ENCODE data around the gene SUSD5. TPM values are rescaled to one million over a fixed set of nuclear protein-coding genes. Genes with fewer than 3 reads are reported as not detected.
"Not testable (repeated sequence)": the region's sequence is repeated elsewhere in the genome, so short reads cannot be mapped to it uniquely, and the experiment has no call there.

Gene SUSD5
- total and polyA plus RNA-seq, 3 donors from 2014 or later = 4.9 to 7.7 (median 5.6) TPM

- 77 to 81% methylated on average over 1 of the region's 1 CpG for WGBS, 2 donors
- Histone ChIP-seq H3K27me3 (no peaks in the 10 kb centered on the region), H3K36me3 (ENCODE audit: low read depth, missing control alignments) (no peaks in the 10 kb centered on the region), H3K4me3 (no peak overlapping the region), H3K27ac (no peak overlapping the region), H3K4me1 (peaks cover 10% of the 10 kb centered on the region), H3K9me3 (no peaks in the 10 kb centered on the region)
- TF ChIP-seq, protein P1, sequence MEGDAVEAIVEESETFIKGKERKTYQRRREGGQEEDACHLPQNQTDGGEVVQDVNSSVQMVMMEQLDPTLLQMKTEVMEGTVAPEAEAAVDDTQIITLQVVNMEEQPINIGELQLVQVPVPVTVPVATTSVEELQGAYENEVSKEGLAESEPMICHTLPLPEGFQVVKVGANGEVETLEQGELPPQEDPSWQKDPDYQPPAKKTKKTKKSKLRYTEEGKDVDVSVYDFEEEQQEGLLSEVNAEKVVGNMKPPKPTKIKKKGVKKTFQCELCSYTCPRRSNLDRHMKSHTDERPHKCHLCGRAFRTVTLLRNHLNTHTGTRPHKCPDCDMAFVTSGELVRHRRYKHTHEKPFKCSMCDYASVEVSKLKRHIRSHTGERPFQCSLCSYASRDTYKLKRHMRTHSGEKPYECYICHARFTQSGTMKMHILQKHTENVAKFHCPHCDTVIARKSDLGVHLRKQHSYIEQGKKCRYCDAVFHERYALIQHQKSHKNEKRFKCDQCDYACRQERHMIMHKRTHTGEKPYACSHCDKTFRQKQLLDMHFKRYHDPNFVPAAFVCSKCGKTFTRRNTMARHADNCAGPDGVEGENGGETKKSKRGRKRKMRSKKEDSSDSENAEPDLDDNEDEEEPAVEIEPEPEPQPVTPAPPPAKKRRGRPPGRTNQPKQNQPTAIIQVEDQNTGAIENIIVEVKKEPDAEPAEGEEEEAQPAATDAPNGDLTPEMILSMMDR (IDR thresholded peaks at IDR 0.05) = no peak
- no peak for TF ChIP-seq POLR2A (IDR thresholded peaks at IDR 0.05)
- intact Hi-C loops (cut with DNase I; ENCODE audit: low total_unique reads) = no loop called here
- DNase-seq = no peak
Measured at GRCh38 chr3:33165372-33165771, 53.2 kb downstream of the SUSD5 start.

- intact Hi-C loops (cut with DNase I; ENCODE audit: low total_unique reads); DNase-seq; H3K4me1 ChIP-seq; H3K36me3 ChIP-seq (ENCODE audit: low read depth, missing control alignments); H3K27ac ChIP-seq; H3K4me3 ChIP-seq; H3K27me3 ChIP-seq; H3K9me3 ChIP-seq: not testable (repeated sequence)
- whole genome bisulfite sequencing, 2 donors = 83 to 84% methylated on average over 5 of the region's 5 CpGs
Measured at GRCh38 chr3:33162621-33163020, 56.0 kb downstream of the SUSD5 start.

DNA sequence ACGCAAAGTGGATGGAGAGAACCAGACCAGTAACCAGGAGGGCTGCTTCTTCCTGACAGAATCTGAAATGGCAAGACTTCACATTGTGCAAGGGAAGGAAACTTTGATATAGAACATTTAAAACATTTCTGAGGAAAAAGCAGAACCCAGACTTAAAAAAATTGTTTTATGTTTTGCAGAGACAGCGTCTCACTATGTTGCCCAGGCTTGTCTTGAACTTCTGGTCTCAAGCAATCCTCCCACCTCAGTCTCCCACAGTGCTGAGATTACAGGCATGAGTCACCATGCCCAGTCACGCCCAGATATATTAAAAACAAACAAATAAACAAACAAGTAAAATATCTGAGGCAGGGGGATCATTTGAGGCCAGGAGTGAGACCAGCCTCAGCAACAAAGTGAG is 58.6 kb downstream of the SUSD5 start:
- Histone ChIP-seq H3K4me1 (no peaks in the 10 kb centered on the region), H3K36me3 (ENCODE audit: low read depth, missing control alignments) (no peaks in the 10 kb centered on the region), H3K9me3 (no peaks in the 10 kb centered on the region), H3K27me3 (no peaks in the 10 kb centered on the region), H3K27ac (no peak overlapping the region), H3K4me3 (no peak overlapping the region)
- 85 to 91% methylated on average over 3 of the region's 3 CpGs for WGBS, 2 donors
- no peak for TF ChIP-seq POLR2A (IDR thresholded peaks at IDR 0.05)
- TF ChIP-seq, protein P1 (IDR thresholded peaks at IDR 0.05) = no peak
- intact Hi-C loops (cut with DNase I; ENCODE audit: low total_unique reads) = no loop called here
- no peak for DNase-seq

GRCh38 chr3:33159234-33159633 is 59.4 kb downstream of the SUSD5 start:
- no peak overlapping the region for H3K4me3 ChIP-seq
- H3K27ac ChIP-seq = no peak overlapping the region
- H3K9me3 ChIP-seq = no peaks in the 10 kb centered on the region
- no peak for DNase-seq
- H3K4me1 ChIP-seq = no peaks in the 10 kb centered on the region
- intact Hi-C loops (cut with DNase I; ENCODE audit: low total_unique reads) = no loop called here
- 87% methylated on average over 4 of the region's 4 CpGs for WGBS, 2 donors
- no peaks in the 10 kb centered on the region for H3K27me3 ChIP-seq
- no peaks in the 10 kb centered on the region for H3K36me3 ChIP-seq (ENCODE audit: low read depth, missing control alignments)
- TF ChIP-seq, protein P1 (IDR thresholded peaks at IDR 0.05) = no peak
- TF ChIP-seq POLR2A (IDR thresholded peaks at IDR 0.05) = no peak

DNA sequence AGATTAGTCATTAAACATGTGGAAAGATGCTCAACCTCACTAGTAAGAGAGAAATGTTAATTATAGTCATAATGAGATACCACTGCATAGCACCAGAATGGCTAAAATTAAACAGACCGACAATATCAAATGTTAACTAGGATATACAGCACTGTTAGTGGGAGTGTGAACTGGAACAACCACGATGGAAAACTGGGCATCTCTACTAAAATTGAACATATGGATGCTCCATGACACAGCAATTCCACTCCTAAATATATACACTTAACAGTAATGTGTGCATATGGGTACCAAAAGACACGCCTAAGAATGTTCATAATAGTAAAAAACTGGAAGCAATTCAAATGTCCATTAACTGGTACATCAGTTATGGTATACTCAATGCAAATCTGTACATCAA is 63.3 kb downstream of the SUSD5 start:
- intact Hi-C loops (cut with DNase I; ENCODE audit: low total_unique reads) = no loop called here
- no peak for DNase-seq
- Histone ChIP-seq H3K27me3 (no peaks in the 10 kb centered on the region), H3K4me3 (no peak overlapping the region), H3K36me3 (ENCODE audit: low read depth, missing control alignments) (no peaks in the 10 kb centered on the region), H3K9me3 (no peaks in the 10 kb centered on the region), H3K4me1 (no peaks in the 10 kb centered on the region), H3K27ac (no peak overlapping the region)
- no peak for TF ChIP-seq POLR2A (IDR thresholded peaks at IDR 0.05)
- TF ChIP-seq, protein P1 (IDR thresholded peaks at IDR 0.05) = no peak
- 69 to 77% methylated on average over 3 of the region's 3 CpGs for WGBS, 2 donors
